ENCODE data around the gene ATXN10. TPM values are rescaled to one million over a fixed set of nuclear protein-coding genes. Genes with fewer than 3 reads are reported as not detected.

ATXN10 gene
- total and polyA plus RNA-seq, 2 of the 8 experiments (the other 6 are each of a cell fraction or from before 2014, with no cell fraction given), result 134 to 210 TPM

GRCh38 chr22:45631841-45632238 lies 39.8 kb upstream of the ATXN10 start:
- no peaks in the 10 kb centered on the region; a peak in 3 of 7 replicates for H3K27me3 ChIP-seq (replicated peaks in 1 of 4; ENCODE audit: control insufficient read depth in 3 of 4, extremely low read depth in 1 of 4, insufficient read depth in 3 of 4, low read length in 3 of 4)
- CTCF ChIA-PET (ENCODE audit: partially characterized antibody), result interaction anchor here (0.6 to 3.6 kb wide), 2 partner anchors 13 to 14 kb away, joined by 3 to 12 read pairs; no protein-coding TSS in a partner anchor
- peak overlapping the region; percentile 72; the same call in 1 of the 2 replicates for H2BK12ac ChIP-seq (ENCODE audit: low read depth, low read length)
- no peak overlapping the region for H3K23ac ChIP-seq (ENCODE audit: insufficient read length)
- no peak for TF ChIP-seq RFX5 (IDR thresholded peaks at IDR 0.05; ENCODE audit: borderline replicate concordance, low read depth, low read length)
- TF ChIP-seq TAF7 (optimal IDR thresholded peaks at IDR 0.05; ENCODE audit: borderline replicate concordance, low read depth, low read length), result no peak
- TF ChIP-seq SIRT6 (IDR thresholded peaks at IDR 0.05; ENCODE audit: low read length), result no peak
- no peak for TF ChIP-seq NRF1 (IDR thresholded peaks at IDR 0.05; ENCODE audit: low read depth, low read length)
- TF ChIP-seq ATF3 (IDR thresholded peaks at IDR 0.05; ENCODE audit: insufficient read depth, low read depth, low read length), result no peak
- TF ChIP-seq POU5F1 (IDR thresholded peaks at IDR 0.05; ENCODE audit: low read depth, low read length), result no peak
- no peak for TF ChIP-seq CREB1 (IDR thresholded peaks at IDR 0.05)
- TF ChIP-seq SIN3A (conservative IDR thresholded peaks at IDR 0.05 in 1 of 2, IDR thresholded peaks at IDR 0.05 in 1 of 2; ENCODE audit: low read depth in 1 of 2, low read length in 2 of 2), result no peak
- no peak overlapping the region for H2BK15ac ChIP-seq (ENCODE audit: low read length)
- H3K27ac ChIP-seq (ENCODE audit: low read depth, low read length), result no peak overlapping the region
- no peak overlapping the region for H3K4ac ChIP-seq (replicated peaks; ENCODE audit: insufficient read length, low read depth, low read length)
- no peaks in the 10 kb centered on the region for H3K36me3 ChIP-seq (ENCODE audit: control insufficient read depth in 2 of 4, insufficient read depth in 4 of 4, low read length in 3 of 4)
- 0 out of 2 replicates have a peak overlapping the region, but pooled peaks have one; percentile 61 for H2BK20ac ChIP-seq (ENCODE audit: low read length)
- H4K5ac ChIP-seq (ENCODE audit: insufficient read length, low read depth, low read length), result no peak overlapping the region
- peak overlapping the region in 1 of 2 experiments; percentile 24; a peak in 1 of 4 replicates for H3K4me2 ChIP-seq (ENCODE audit: insufficient read depth in 1 of 2, low read depth in 2 of 2, low read length in 2 of 2)
- peaks cover 22 to 31% (median 28%) of the 10 kb centered on the region in 4 experiments for H3K4me1 ChIP-seq (replicated peaks in 1 of 4; ENCODE audit: control insufficient read depth in 3 of 4, insufficient read depth in 4 of 4, low read length in 3 of 4)
- DNase-seq (ENCODE audit: low read depth in 1 of 2, low spot score in 2 of 2), result no peak
- H3K56ac ChIP-seq (replicated peaks; ENCODE audit: insufficient read length, low read depth, low read length), result no peak overlapping the region
- peak overlapping the region; percentile 29 for H4K91ac ChIP-seq (replicated peaks; ENCODE audit: insufficient read length, low read length)
- no peak overlapping the region for H3K9ac ChIP-seq (replicated peaks in 1 of 4; ENCODE audit: extremely low read depth in 1 of 4, low read depth in 3 of 4, low read length in 3 of 4)
- no peak overlapping the region for H2AK5ac ChIP-seq (ENCODE audit: low read depth, low read length)
- POLR2A ChIA-PET (ENCODE audit: partially characterized antibody), result interaction anchor here (1.6 kb wide), 1 partner anchor 235 kb away, joined by 4 read pairs; no protein-coding TSS in a partner anchor
- H3K79me1 ChIP-seq (ENCODE audit: low read depth, low read length), result no peaks in the 10 kb centered on the region
- H2AFZ ChIP-seq (ENCODE audit: low read length), result no peak overlapping the region
- H4K8ac ChIP-seq (ENCODE audit: extremely low read depth, insufficient read depth, low read length), result no peak overlapping the region
- H3K79me2 ChIP-seq (ENCODE audit: control insufficient read depth in 1 of 2, insufficient read depth in 2 of 2, low read length in 2 of 2), result no peaks in the 10 kb centered on the region
- no peak overlapping the region for H3K14ac ChIP-seq (ENCODE audit: insufficient read length)
- no peak overlapping the region for H2BK120ac ChIP-seq (replicated peaks; ENCODE audit: low read depth, low read length)
- no peak overlapping the region for H3K18ac ChIP-seq (ENCODE audit: extremely low read depth, low read length)
- H3K4me3 ChIP-seq (ENCODE audit: extremely low read depth in 1 of 4, insufficient read depth in 2 of 4, low read depth in 3 of 4, low read length in 4 of 4), result no peak overlapping the region
- no peaks in the 10 kb centered on the region for H3K23me2 ChIP-seq (ENCODE audit: low read depth, low read length)
- FAIRE-seq, result no peak
- H2BK5ac ChIP-seq (ENCODE audit: low read depth, low read length), result no peak overlapping the region
- H3K9me3 ChIP-seq (ENCODE audit: insufficient read depth in 2 of 2, low read depth in 1 of 2, low read length in 1 of 2), result no peaks in the 10 kb centered on the region
- H4K20me1 ChIP-seq (replicated peaks in 1 of 2; ENCODE audit: control insufficient read depth in 1 of 2, insufficient read depth in 2 of 2, low read length in 2 of 2), result no peaks in the 10 kb centered on the region
- 92% methylated on average over 7 of the region's 7 CpGs; no CpG with 5 or more reads in 1 of the 2 experiments for WGBS, 2 experiments (ENCODE audit: extremely low coverage in 1 of 2, insufficient coverage in 1 of 2, insufficient read length in 1 of 2, insufficient replicate concordance in 2 of 2, low coverage in 1 of 2, low lambda C conversion rate in 2 of 2, missing lambda C conversion rate in 1 of 2)

Data from H1 (cell line).